HG03469 (cell line): Measurements from ENCODE around the gene MATK.

ENCODE experiments used
- ATAC-seq: cut with Tn5 transposase; IDR thresholded peaks from one replicate; pipeline ENCODE4 v1.9.1; 2021; ENCODE audit warnings: mild to moderate bottlenecking, moderate library complexity, moderate number of reproducible peaks; ENCODE audit not compliant: unreplicated experiment

Gene MATK

DNA sequence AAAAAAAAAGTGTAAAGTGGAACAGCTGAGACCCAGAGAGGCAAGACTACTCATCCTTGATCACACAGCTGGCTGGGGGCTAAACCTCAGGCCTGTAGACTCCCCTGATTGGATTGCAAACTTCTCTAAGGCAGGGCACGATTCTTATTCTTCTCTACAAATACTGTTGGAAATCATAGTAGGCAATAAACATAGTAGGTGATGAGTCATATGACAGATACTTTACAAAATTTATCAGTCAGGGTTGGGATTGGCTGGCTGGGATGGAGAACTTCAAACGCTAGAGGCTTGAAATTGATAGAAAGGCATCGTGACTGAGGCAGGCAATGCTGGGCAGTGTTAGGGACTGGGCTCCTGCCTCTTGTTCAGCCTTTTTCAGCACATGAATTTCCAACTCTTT, 5.9 kb upstream of the MATK start:
- no peak for ATAC-seq

DNA sequence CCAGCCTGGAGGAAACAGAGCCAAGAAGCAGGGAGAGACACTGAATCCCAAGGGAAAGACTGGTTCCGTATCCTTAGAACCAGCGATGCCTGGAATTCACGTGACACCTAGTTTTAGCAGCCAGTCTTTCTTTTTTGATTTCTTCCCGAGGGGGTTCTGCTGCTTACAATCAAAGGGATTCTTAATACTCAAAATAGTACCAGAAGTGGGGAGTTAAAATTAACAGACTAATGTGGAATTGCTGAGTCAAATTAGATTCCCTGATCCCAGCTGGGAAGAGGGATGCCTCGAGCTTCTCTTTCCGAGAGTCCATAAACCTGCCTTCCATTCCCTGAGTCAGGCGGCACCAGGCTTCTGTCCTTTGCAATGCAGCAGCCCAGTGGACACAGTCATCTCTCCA, 4.8 kb upstream of the MATK start:
- no peak for ATAC-seq

DNA sequence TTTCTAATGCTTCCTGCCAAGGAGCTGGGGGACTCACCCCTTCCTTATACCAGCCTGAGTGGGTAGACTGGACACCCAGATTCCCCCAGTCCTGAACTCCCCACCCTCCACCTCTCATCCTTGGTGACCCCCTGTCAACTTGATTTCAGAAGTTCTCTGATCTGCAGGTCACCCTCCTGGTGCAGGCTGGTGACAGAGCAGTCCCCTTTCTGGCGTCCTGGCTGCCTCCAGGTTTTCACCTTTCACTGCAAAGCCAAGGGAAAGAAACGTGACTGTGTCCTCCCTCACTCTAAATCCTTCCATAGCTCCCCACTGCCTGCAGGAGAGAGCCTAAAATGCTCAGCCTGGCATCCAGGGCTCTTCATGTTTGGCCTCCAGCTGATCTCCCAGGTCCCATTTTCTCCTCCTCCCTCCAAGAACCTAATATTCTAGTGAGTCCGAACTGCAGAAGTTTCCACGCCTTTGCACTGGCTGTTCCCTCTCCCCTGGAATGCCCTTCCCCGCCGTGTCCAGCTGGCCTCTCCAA, 4.1 kb upstream of the MATK start:
- ATAC-seq, result no peak

DNA sequence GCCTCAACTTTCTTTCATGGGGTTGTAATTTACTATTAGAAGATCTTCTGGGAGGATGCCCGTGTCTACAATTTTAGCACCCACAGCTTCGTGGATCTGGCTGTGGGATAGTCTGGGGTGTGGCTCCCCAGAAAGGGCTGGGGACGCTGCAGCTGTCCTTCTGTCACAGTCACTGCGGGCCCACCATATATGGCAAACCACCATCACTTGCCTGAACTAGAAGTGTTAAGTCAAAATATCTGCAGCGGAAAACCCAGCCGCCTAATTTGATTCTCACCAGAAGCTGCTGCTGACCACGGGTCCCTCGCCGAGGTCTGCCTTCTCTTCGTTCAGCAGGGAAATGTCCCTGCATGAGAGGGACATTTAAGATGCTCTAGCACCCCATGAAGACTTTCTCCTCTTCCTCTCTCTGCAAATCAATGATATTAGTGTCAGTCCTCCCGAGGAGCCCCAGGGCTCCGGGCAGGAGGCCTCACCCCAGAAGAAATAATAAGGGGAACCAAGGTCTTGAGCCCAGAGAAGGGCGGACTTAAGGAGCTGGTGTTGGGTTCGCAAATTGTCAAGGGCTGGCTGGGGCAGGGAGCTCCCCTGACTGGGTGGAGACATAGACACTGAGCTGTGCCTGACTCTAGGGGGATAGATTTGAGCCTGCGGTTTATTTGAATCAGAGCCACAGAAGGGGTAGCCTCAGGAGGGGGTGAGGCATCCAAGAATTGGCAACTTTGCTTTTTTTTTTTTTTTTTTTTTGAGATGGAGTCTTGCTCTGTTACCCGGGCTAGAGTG, 3.0 kb upstream of the MATK start:
- no peak for ATAC-seq

DNA sequence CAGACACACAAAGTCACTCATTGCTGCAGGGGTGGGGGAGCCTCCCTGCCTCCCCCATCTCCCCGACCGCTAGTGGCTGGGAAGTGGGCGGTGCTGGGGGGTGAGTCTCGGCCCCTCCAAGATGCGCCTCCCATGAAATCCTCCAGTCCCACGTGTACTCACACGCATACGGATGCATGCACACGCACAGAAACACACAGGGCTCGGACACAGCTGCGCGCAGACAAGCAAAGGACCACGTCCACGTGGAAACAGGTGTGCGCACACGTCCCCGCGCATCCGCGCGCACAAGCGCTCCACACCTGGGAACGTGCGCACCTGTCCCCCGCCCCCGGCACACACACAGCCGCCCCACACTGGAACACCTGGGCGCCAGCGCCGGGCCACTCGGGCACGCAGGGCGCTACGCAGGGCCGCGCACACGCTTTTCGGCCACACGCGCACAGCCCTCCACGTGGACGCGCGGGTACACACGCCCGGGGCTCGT, 687 bp downstream of the MATK start:
- ATAC-seq, result no peak

DNA sequence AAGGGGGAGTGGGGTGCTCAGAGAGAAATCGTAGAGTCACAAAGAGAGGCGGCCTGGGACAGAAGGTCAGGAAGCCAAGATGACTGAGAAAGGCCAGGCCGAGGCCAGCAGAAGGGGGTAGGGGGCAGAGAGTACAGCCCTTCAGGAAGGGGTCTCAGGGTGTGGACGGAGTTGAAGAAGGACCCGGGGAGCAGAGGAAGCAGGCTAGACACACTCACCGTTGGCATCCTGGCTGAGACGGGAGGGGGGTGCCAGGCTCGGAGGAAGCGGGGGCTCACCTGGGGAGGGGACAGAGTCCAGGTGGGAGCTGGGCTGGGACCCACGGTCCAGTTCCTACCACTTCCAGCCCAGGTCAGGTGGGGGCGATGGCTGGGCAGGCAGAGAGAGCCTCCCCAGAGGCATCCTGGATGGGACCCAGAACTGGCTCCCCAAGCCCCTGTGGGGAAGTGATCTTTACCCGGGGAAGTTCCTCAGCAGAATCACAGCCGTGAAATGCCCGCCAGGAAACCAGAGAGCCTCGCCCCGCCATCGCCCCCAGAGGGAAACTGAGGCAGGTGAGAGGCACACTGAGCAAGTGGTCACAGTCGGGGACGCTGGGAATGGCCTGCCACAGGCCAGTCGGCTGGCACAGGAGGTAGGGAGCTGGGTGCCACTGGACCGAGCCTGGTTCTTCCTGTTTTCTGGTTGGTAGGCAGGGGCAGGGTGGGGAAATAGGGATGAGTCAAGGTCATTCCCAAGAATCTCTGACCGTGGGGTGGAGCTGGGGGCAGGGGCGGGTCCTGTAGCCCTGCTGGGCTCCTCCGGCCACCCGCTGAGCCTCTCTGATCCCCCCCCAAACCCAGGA, 1.4 kb downstream of the MATK start:
- ATAC-seq, result no peak

DNA sequence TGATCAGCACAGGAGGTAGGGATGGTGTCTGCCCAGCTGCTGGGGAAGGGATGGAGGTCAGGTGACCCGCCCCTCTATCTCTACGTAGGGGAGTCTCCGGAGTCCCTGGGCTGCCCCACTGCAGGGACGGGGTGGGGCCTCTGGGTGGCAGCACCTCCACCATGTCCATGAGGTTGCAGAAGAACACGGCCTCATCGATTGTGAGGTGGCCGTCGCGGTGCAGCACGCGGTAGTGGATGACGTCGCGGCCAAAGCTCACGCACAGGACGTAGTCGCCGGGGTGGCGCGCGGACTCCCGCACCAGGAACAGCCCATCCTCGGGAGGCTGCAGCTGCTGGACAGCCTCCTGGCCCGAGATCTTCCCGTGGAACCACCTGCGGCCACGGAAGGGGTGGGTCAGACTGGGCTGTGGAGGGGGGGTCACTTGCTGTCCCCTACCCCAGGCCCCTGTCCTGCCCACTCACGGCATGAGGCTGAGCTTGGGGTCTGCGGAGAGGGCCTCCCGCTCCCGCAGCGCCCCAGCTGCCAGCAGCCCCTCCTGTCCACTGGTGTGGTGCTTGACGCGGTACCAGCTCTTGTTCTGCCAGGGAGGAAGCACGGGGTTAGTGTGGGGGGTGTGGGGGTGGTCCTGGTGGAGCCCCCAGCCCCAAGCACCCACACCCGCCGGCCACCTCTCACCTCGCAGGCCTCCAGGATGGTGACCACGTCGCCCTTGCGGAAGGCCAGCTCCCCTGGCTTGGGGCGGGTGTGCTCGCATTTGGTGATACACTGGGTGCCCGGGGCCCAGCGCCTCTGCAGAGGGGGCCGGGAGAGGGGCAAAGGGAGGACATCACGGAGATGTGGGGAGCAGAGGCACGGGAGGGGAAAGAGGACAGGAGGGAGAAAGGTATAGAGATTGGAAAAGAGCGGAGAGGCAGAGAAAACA, 2.3 kb downstream of the MATK start:
- no peak for ATAC-seq

DNA sequence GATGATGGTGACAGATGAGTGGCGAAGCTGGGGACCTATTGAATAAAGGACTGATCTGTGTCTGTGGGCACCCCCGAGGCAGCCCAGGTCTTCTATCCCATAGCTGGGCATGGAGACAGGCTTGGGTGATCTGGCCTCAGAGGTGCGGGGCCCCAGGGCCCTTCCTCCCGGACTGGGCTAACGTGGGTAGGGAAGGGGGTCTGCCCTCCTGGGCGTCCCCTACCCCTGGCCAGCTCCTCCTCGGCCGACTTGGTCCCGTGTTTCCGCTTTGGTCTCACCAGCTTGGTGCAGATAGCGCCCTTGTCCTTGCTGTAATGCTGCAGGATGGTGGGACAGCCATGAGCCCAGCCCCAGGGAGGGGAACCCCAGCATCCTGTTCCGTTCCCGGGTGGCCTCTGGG, 3.3 kb downstream of the MATK start:
- no peak for ATAC-seq

DNA sequence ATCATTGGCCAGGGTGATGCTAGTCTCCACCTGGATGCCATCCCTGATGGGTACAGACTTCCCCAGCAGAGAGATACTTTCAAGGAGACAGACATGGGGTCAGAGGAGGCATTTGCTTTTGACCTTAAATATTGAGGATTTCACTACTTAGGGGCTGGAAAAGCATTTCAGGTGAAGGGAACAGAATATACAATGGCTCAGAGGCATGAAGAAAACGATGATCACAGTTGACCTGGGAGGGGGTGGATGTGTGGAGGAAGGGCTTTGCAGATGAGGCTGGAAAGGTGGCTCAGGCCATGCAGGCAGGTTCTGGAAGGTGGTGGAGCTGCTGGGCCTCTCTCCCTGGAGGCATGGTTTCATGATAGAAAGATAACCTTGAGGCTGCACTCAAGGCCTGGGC, 3.9 kb downstream of the MATK start:
- ATAC-seq, result no peak

DNA sequence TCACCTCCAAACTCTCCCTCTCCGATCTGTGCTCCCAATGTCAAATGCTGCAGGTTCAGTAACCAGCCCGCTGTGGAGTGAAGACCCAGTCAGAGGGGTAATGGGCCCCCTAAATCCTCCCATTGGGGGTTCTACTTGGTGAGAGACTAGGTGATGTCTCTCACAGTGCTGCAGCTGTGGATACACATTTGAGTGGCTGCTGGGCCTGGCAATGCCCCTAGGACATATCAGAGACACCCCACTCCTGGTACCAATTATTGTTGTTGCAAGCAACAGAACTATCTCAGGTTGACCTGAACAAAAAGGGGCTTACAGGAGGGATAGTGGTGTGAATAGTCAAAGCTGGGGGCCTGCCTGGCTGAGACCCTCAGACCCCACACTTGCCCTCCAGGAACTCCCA, 4.6 kb downstream of the MATK start:
- ATAC-seq, result no peak

DNA sequence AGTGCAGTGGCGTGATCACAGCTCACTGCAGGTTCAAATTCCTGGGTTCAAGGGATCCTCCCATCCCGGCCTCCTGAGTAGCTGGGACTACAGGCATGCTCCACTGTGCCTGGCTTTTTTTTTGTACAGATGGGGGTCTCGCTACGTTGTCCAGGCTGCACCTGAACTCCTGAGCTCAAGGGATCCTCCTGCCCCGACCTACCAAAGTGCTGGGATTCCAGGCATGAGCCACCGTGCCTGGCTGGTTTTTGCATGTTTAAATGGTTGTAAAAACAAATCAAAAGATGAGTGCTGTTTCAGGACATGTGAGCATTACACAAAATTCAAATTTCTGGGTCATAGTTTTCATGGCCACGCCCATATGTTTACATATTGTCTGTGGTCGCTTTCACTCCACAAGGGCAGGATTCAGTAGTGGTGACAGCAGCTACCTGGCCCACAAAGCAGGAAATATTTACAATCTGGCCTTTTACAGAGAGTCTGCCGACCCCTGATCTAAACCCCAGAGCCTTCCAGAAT, 5.3 kb downstream of the MATK start:
- ATAC-seq, result no peak

DNA sequence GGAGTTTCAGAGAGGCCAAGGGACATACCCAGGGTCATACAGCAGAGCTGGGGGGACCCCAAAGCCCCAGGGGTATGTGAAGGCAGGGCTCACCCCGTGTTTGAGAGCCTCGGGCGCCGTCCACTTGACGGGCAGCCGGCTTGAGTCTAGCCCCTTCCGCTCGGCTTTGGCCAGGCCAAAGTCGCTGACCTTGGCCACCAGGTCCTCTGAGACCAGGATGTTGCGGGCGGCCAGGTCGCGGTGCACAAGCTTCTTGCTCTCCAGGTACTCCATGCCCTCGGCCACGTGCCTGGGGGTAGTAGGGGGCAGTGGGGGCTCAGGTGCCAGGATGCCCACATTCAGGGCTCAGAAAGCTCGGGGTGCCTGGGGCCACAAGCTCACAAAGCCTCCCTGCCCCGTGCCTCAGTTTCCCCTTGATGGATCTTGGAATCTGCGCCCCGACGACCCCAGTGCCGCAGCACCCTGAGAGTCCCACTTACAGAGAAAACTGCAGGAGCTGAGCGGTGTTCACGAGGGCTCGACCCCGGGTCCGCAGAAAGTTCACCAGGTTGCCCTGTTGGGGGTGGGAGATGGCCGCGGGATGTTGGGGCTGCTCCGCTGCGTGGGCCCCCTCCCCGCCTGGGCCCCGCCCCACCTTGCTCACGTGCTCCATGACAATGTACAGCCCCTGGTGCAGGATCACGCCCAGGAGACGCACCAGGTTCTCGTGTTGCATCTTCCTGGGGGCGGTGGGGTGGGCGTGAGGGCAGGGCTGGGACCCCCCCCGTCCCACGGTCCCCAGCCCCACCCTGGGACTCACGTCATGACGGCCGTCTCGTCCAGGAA, 7.1 kb downstream of the MATK start:
- no peak for ATAC-seq

DNA sequence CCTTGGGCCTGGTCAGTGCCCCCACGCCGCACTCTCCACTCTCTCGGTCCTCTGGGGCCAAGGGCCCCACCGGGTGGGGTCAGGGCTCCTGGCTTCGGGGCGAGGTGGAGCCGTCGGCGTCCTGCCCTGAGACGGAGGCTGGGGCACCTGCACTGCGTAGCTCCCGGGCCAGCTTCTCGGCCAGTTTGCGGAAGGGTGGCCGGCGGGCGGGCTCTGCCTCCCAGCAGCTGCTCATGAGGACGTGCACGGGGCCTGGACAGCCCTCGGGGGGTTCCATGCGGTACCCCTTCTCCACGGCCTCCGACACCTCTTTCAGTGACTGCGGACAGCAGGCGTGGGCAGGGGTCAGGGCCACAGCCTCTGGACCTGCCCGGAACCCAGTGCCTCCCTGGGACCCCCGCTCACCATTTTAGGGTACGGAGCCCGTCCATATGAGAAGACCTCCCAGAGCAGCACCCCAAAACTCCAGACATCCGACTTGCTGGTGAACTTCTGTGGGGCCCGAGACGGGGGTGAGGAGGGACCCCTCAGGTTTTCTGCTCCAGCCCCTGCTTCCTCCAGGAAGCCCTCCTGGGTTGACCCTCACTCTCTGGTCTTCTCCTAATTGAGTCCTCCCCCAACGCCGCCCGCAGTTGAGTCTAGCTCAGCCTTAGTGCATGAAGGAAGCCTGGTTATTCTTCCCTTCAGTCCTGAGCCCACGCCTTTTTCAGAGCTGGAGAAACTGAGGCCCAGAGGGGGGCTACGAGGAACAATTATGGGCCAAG, 7.9 kb downstream of the MATK start:
- no peak for ATAC-seq

DNA sequence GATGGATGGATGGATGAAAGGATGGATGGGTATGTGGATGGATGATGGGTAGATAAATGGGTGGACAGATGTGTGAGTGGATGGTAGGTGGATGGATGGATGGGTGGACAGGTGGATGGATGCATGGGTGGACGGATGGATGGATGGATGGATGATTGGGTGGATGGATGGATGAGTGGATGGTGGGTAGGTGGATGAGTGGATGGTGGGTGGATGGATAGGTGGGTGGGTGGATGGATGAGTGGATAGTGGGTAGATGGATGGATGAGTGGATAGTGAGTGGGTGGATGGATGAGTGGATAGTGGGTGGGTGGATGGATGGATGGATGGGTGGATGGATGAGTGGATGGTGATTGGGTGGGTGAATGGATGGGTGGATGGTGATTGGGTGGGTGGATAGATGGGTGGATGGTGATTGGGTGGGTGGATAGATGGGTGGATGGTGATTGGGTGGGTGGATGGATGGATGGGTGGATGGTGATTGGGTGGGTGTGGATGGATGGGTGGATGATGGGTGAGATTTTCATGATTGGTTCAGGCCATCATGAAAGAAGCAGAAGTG, 9.6 kb downstream of the MATK start:
- ATAC-seq, result no peak

DNA sequence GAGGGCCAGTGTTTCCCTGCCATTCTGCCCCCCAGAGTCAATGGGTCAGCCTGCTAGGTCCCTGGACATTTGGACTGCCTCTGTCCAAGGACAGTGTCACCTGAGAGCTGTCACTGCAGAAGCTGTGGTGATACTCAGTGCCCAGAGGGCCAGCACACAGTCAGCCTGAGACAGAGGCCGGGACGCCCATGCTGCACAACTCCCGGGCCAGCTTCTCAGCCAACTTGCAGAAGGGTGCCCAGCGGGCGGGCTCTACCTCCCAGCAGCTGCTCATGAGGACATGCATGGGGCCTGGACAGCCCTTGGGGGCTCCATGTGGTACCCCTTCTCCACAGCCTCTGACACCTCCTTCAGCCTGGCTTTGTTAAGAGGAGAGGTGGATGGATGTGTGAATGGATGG, 10.3 kb downstream of the MATK start:
- no peak for ATAC-seq

DNA sequence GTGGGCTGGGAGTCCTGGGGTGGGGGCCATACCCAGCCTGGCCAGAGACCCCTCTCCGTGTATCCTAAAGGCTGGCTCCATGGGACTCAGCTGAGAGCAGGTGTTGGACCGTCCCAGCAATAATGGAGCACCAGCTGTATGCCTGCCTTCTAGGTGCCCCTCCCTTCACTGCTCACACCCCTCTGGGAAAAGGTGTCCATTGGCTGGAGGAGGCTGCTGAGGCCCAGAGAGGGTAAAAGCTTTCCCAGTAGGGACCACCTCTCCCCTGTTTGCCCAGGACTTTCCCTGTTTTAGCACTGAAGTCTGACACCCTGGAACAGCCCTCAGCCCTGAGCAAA, 10.8 kb downstream of the MATK start:
- no peak for ATAC-seq

DNA sequence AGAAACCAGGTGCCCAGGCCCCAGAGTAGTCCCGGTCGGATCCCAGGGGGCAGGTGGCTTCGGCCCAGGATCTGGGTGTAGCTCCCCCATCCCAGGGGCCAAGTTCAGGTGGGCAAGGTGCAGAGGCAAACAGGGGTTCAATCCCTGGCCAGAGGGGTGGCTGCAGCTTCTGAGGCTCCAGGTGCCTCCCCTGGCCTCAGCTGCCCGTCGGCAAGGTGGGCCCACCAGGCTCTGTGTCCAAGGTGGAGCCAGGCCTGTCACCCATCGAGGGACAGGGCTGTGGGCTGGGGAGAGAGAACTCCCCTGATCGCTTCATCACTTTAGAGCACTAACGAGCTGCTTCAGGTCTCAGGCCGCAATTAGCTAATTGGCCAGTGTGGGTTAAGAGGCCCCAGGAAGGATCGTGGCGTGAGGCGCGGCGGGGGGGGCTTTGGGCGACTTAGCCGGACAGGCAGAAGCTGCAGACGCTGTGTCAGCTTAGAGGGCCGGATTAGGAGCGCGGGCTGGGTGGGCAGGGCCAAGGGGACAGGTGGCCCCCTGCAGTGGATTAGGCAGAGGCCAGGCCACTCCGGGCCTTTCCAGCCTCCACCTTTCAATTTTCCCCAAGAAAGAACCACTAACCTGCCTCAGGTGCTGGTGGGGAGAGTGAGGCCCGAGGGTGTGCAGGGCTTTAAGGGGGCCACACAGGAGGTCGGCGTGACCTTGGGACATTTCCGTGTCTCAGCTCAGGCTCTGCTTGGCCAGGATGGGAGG, 11.4 kb downstream of the MATK start:
- no peak for ATAC-seq
